ENCODE measurements around the gene PHLPP1.

- TF ChIP-seq, protein P1, sequence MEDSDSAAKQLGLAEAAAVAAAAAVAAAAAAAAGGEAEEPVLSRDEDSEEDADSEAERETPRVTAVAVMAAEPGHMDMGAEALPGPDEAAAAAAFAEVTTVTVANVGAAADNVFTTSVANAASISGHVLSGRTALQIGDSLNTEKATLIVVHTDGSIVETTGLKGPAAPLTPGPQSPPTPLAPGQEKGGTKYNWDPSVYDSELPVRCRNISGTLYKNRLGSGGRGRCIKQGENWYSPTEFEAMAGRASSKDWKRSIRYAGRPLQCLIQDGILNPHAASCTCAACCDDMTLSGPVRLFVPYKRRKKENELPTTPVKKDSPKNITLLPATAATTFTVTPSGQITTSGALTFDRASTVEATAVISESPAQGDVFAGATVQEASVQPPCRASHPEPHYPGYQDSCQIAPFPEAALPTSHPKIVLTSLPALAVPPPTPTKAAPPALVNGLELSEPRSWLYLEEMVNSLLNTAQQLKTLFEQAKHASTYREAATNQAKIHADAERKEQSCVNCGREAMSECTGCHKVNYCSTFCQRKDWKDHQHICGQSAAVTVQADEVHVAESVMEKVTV (CRISPR knock-in tag; IDR thresholded peaks at IDR 0.05) = no peak
- no peak for TF ChIP-seq EZH2 (IDR thresholded peaks at IDR 0.05; ENCODE audit: borderline replicate concordance, low read depth, low read length)
- TF ChIP-seq CTCF (IDR thresholded peaks at IDR 0.05 in 2 of 3, conservative IDR thresholded peaks at IDR 0.05 in 1 of 3; ENCODE audit: insufficient read depth in 2 of 3, low read depth in 1 of 3, low read length in 3 of 3) = no peak
These were observed 276.0 kb downstream of the PHLPP1 start for GRCh38 chr18:62991389-62991788.
